A549 (cell line): ENCODE measurements around the gene CDC37L1.

Experiments
- SMC3 ChIP-seq: fragments of >200 bp; sonication (Bioruptor Twin); formaldehyde crosslinking; IDR thresholded peaks from 3 replicates; pipeline ENCODE4 v1.6.1; 2018; ENCODE audit warnings: inconsistent platforms
- TF ChIP-seq, protein P1 (sequence below): fragments of >200 bp; sonication (Bioruptor Twin); formaldehyde crosslinking; IDR thresholded peaks from 3 replicates; pipeline ENCODE4 v1.5.1; 2016

DNA sequence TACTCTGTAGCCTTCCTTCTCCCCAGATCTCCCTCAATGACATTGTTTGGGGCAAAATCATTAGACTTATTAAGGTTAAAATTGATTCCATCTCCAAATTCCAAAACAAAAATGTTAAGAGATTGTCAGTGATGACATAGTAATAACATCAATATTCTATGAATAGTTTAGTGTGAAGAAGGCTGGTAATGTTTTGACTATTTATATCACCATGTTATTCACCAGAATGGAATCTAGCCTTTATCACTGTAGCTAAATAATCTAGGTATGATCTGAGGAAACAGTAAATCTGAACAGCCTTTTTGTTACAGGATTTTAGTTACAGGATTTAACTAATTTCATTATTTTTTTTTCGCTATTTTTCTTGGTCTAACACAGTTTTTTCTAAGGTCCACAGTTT, 18.2 kb upstream of the CDC37L1 start:
- TF ChIP-seq, protein P1, sequence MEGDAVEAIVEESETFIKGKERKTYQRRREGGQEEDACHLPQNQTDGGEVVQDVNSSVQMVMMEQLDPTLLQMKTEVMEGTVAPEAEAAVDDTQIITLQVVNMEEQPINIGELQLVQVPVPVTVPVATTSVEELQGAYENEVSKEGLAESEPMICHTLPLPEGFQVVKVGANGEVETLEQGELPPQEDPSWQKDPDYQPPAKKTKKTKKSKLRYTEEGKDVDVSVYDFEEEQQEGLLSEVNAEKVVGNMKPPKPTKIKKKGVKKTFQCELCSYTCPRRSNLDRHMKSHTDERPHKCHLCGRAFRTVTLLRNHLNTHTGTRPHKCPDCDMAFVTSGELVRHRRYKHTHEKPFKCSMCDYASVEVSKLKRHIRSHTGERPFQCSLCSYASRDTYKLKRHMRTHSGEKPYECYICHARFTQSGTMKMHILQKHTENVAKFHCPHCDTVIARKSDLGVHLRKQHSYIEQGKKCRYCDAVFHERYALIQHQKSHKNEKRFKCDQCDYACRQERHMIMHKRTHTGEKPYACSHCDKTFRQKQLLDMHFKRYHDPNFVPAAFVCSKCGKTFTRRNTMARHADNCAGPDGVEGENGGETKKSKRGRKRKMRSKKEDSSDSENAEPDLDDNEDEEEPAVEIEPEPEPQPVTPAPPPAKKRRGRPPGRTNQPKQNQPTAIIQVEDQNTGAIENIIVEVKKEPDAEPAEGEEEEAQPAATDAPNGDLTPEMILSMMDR = no peak
- no peak for TF ChIP-seq SMC3
